ENCODE measurements around the gene MBNL3.

MBNL3 gene

GRCh38 chrX:132489578-132490419 lies 961 bp upstream of the MBNL3 start:
- Mint-ChIP-seq H3K9me3 (no peaks in the 10 kb centered on the region), H3K36me3 (ENCODE audit: low read depth) (peaks cover 2% of the 10 kb centered on the region), H3K27ac (peak overlapping the region; percentile 92), H3K4me1 (ENCODE audit: low read depth) (peaks cover 19% of the 10 kb centered on the region), H3K4me3 (peak overlapping the region; percentile 92), H3K27me3 (ENCODE audit: low read depth) (peaks cover 8% of the 10 kb centered on the region)
- peak; percentile 28 for DNase-seq (ENCODE audit: low spot score)

GRCh38 chrX:132488180-132488705 lies 595 bp downstream of the MBNL3 start:
- Mint-ChIP-seq H3K9me3 (no peaks in the 10 kb centered on the region), H3K27me3 (ENCODE audit: low read depth) (peaks cover 5% of the 10 kb centered on the region), H3K27ac (peak overlapping the region; percentile 94), H3K4me1 (ENCODE audit: low read depth) (peaks cover 24% of the 10 kb centered on the region), H3K4me3 (peak overlapping the region; percentile 95), H3K36me3 (ENCODE audit: low read depth) (peaks cover 2% of the 10 kb centered on the region)
- DNase-seq (ENCODE audit: low spot score): no peak

DNA sequence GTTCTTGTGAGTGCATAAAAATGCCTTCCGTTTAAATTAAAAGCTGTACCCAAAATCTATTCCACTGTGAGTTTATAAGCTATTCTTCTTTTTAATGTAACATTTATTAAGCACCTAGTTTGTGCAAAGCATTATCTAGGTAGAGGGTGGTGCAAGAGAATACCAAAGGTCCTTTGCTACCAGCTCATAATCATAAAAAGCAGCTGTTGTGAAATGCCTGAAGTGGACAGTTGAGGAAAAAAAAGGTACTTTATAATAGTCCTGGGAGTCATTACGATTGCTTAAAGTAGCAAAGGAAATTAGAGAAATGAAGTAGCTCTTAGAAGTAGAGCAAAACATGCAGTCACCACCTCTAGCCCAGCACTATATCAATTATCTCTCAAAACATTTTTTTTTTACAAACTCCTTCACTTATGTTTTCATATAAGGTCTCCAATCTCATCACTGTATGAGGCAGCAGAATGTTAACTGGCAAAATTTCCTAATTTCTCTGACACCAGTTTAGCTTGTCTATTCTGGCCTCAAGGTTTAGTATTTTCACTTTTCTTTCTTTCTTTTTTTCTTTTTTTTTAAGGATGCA lies 2.1 kb downstream of the MBNL3 start:
- Mint-ChIP-seq H3K36me3 (ENCODE audit: low read depth) (peaks cover 2% of the 10 kb centered on the region), H3K4me1 (ENCODE audit: low read depth) (peaks cover 24% of the 10 kb centered on the region), H3K9me3 (no peaks in the 10 kb centered on the region), H3K27me3 (ENCODE audit: low read depth) (peaks cover 3% of the 10 kb centered on the region), H3K4me3 (peak overlapping the region; percentile 66), H3K27ac (no peak overlapping the region)
- DNase-seq (ENCODE audit: low spot score): no peak

- Mint-ChIP-seq H3K36me3 (ENCODE audit: low read depth) (peaks cover 2% of the 10 kb centered on the region), H3K4me3 (no peak overlapping the region), H3K27me3 (ENCODE audit: low read depth) (no peaks in the 10 kb centered on the region), H3K4me1 (ENCODE audit: low read depth) (peaks cover 31% of the 10 kb centered on the region), H3K9me3 (no peaks in the 10 kb centered on the region), H3K27ac (no peak overlapping the region)
- no peak for DNase-seq (ENCODE audit: low spot score)
Observed at GRCh38 chrX:132483951-132484350, 4.9 kb downstream of the MBNL3 start.

DNA sequence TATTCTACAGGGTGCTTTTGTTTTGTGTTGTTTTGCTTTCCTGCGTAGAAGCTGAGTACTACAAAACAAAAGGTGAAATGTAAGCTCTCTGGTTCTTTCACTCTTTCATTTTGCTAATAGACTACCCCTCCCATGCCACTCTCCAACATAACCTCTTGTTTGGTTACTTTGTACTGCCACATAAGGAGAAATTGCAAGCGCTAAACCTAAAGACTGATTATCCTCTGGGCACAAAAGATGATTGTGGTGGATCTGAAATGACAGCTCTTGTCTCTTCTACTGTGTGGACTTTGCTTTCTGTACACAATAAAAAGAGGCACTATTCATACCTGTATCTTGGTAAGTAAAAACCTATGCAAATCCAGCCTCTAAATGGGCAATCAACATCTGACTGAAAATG lies 5.3 kb downstream of the MBNL3 start:
- peaks cover 31% of the 10 kb centered on the region for H3K4me1 Mint-ChIP-seq (ENCODE audit: low read depth)
- no peak overlapping the region for H3K27ac Mint-ChIP-seq
- H3K4me3 Mint-ChIP-seq: no peak overlapping the region
- DNase-seq (ENCODE audit: low spot score): no peak
- H3K9me3 Mint-ChIP-seq: no peaks in the 10 kb centered on the region
- H3K36me3 Mint-ChIP-seq (ENCODE audit: low read depth): peaks cover 2% of the 10 kb centered on the region
- no peaks in the 10 kb centered on the region for H3K27me3 Mint-ChIP-seq (ENCODE audit: low read depth)

- no peaks in the 10 kb centered on the region for H3K36me3 Mint-ChIP-seq (ENCODE audit: low read depth)
- H3K9me3 Mint-ChIP-seq: no peaks in the 10 kb centered on the region
- no peak overlapping the region for H3K27ac Mint-ChIP-seq
- H3K4me1 Mint-ChIP-seq (ENCODE audit: low read depth): peaks cover 29% of the 10 kb centered on the region
- no peaks in the 10 kb centered on the region for H3K27me3 Mint-ChIP-seq (ENCODE audit: low read depth)
- no peak overlapping the region for H3K4me3 Mint-ChIP-seq
- no peak for DNase-seq (ENCODE audit: low spot score)
Observed at GRCh38 chrX:132482632-132483031, 6.2 kb downstream of the MBNL3 start.

- Mint-ChIP-seq H3K27ac (peak overlapping the region; percentile 89), H3K4me1 (ENCODE audit: low read depth) (peaks cover 25% of the 10 kb centered on the region), H3K4me3 (peak overlapping the region; percentile 80), H3K27me3 (ENCODE audit: low read depth) (no peaks in the 10 kb centered on the region), H3K36me3 (ENCODE audit: low read depth) (no peaks in the 10 kb centered on the region), H3K9me3 (no peaks in the 10 kb centered on the region)
- DNase-seq (ENCODE audit: low spot score): no peak
Observed at GRCh38 chrX:132481449-132481848, 7.4 kb downstream of the MBNL3 start.

GRCh38 chrX:132480581-132481203 lies 8.1 kb downstream of the MBNL3 start:
- no peaks in the 10 kb centered on the region for H3K9me3 Mint-ChIP-seq
- H3K36me3 Mint-ChIP-seq (ENCODE audit: low read depth): no peaks in the 10 kb centered on the region
- peak; percentile 6 for DNase-seq (ENCODE audit: low spot score)
- H3K27me3 Mint-ChIP-seq (ENCODE audit: low read depth): no peaks in the 10 kb centered on the region
- peaks cover 23% of the 10 kb centered on the region for H3K4me1 Mint-ChIP-seq (ENCODE audit: low read depth)
- H3K27ac Mint-ChIP-seq: peak overlapping the region; percentile 89
- H3K4me3 Mint-ChIP-seq: peak overlapping the region; percentile 80

DNA sequence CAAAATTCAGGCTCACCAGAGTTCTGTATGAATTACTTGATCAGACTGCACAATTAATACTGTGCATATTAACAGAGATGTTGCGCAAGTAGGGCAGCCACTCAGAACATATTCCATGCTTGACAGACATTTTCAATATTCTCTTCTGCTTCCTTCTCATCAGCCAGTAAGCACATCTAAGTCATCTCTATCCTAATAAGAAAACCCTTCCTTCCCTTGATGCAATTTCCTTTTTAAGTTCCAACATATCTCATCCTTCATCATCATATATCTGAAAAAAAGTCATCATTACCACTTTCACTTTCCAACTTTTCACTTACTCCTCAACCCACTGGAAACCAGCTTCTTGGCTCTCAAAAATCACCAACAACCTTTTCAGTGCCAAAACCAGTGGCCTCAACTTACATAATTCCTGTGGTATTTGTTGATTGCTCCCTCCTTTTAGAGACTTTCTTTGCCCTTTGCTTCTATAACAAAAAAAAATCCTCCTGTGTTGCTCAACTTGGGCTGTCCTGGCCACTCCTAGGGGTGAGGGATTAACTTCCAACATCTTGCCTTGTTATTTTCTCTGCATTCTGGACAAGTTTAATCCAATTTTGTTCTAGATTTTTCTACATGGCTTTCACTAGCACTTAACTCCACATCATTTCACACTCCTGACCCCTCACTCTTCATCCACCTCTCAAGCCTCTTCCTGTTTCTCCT lies 14.1 kb downstream of the MBNL3 start:
- Mint-ChIP-seq H3K27me3 (ENCODE audit: low read depth) (no peaks in the 10 kb centered on the region), H3K4me1 (ENCODE audit: low read depth) (peaks cover 13% of the 10 kb centered on the region), H3K36me3 (ENCODE audit: low read depth) (no peaks in the 10 kb centered on the region), H3K9me3 (no peaks in the 10 kb centered on the region), H3K27ac (no peak overlapping the region), H3K4me3 (no peak overlapping the region)
- DNase-seq (ENCODE audit: low spot score): no peak

DNA sequence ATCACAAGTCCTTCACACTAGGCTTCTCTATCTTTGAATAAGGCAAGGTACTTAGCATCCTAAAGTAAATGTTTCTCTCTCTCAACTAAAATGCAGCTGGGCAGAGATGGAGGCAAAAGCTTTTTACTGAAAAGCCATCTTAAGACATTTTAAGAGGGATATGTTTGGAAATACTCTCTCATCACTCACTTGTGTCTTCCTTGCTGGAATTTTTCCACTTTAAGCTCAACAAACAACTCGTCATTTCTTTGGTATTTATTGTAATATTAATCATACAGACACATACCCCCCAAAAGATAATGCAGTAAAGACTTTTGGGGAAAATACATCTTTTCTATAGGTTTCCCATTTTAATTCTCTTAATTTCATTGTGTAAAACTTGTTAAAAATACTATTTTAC lies 16.4 kb downstream of the MBNL3 start:
- no peak for DNase-seq (ENCODE audit: low spot score)
- Mint-ChIP-seq H3K27ac (no peak overlapping the region), H3K9me3 (no peaks in the 10 kb centered on the region), H3K4me3 (no peak overlapping the region), H3K4me1 (ENCODE audit: low read depth) (peaks cover 13% of the 10 kb centered on the region), H3K36me3 (ENCODE audit: low read depth) (no peaks in the 10 kb centered on the region), H3K27me3 (ENCODE audit: low read depth) (no peaks in the 10 kb centered on the region)

DNA sequence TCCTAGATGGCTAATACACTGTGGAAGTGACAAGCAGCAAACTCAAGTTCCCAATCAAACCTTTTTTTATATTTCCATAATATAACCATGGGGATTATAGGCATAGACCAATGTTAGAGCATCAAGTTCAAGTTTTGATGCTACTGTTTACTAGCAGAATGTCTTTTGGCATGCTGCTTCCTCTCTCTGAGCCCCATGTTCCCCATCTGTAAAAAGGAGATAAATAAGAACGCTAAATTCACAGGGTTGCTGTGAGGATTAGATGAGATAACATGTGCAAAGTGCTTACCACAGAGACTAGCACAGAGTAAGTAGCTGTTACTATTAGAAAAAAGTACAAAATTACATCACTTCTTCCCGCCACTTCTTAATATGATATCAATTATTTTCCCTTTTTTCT lies 18.0 kb downstream of the MBNL3 start:
- H3K27ac Mint-ChIP-seq: no peak overlapping the region

DNA sequence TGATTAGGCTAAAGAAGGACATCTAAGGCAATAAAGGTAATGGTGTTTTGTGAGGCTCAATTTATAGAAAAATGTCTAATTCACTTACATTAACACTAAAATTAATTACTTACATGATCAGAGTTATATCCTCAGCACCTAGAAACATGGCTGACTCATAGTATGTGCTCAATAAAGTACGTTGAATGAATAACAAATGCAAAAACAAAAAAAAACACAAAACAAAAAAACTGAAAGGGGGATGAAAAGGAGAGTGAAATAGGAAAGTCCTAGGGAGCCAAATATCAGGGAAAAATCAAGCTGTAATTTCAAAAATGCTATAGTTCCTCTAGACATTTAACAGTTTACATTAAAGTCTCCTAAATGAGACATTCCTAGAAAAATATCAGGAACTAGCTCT lies 18.7 kb downstream of the MBNL3 start:
- DNase-seq (ENCODE audit: low spot score): no peak
- Mint-ChIP-seq H3K9me3 (no peaks in the 10 kb centered on the region), H3K4me1 (ENCODE audit: low read depth) (peaks cover 9% of the 10 kb centered on the region), H3K36me3 (ENCODE audit: low read depth) (no peaks in the 10 kb centered on the region), H3K27ac (no peak overlapping the region), H3K27me3 (ENCODE audit: low read depth) (no peaks in the 10 kb centered on the region), H3K4me3 (no peak overlapping the region)

More for the DNA sequence above, 18.0 kb downstream of the MBNL3 start:
- H3K27me3 Mint-ChIP-seq (ENCODE audit: low read depth): no peaks in the 10 kb centered on the region
- H3K4me3 Mint-ChIP-seq: no peak overlapping the region
- DNase-seq (ENCODE audit: low spot score): no peak
- no peaks in the 10 kb centered on the region for H3K36me3 Mint-ChIP-seq (ENCODE audit: low read depth)
- peaks cover 13% of the 10 kb centered on the region for H3K4me1 Mint-ChIP-seq (ENCODE audit: low read depth)
- no peaks in the 10 kb centered on the region for H3K9me3 Mint-ChIP-seq

- Mint-ChIP-seq H3K27me3 (ENCODE audit: low read depth) (no peaks in the 10 kb centered on the region), H3K27ac (no peak overlapping the region), H3K4me1 (ENCODE audit: low read depth) (no peaks in the 10 kb centered on the region), H3K9me3 (no peaks in the 10 kb centered on the region), H3K36me3 (ENCODE audit: low read depth) (no peaks in the 10 kb centered on the region), H3K4me3 (no peak overlapping the region)
- no peak for DNase-seq (ENCODE audit: low spot score)
Observed at GRCh38 chrX:132468454-132468853, 20.4 kb downstream of the MBNL3 start.

DNA sequence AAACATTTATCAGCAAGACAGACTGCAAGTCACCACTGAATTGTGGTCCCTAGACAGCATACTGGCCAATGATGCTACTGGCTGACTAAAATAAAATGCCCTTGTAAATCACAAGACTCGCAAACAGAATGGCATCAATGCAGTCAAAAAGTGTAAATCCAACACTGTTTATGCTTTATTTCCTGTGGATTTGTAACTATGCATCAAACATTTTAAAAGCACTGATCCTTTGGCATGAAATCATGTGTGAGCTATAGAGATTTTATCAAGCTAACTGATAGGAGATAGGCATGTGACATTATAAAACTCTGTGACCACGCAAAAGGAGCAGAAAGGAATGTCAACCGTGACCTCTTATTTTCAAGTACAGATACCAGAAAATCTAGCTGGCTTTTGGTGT lies 20.8 kb downstream of the MBNL3 start:
- H3K4me1 Mint-ChIP-seq (ENCODE audit: low read depth): no peaks in the 10 kb centered on the region
- H3K4me3 Mint-ChIP-seq: no peak overlapping the region
- H3K9me3 Mint-ChIP-seq: no peaks in the 10 kb centered on the region
- H3K36me3 Mint-ChIP-seq (ENCODE audit: low read depth): no peaks in the 10 kb centered on the region
- H3K27ac Mint-ChIP-seq: no peak overlapping the region
- no peak for DNase-seq (ENCODE audit: low spot score)
- no peaks in the 10 kb centered on the region for H3K27me3 Mint-ChIP-seq (ENCODE audit: low read depth)
